ENCODE measurements around the gene ZNF764.

The ZNF764 gene

GRCh38 chr16:30535777-30536190 is 22.4 kb downstream of the ZNF764 start:
- in situ Hi-C loops (cut with HindIII; ENCODE audit: low pct_unique_long_range_greater_than_20kb, low sequenced_read_pairs), result no loop called here
- peak; percentile 43 to 81 for DNase-seq (ENCODE audit: low read depth in 1 of 2, low spot score in 1 of 2)
- no peak for TF ChIP-seq JUND (IDR thresholded peaks at IDR 0.05; ENCODE audit: low read depth)

GRCh38 chr16:30535106-30535776 is 22.9 kb downstream of the ZNF764 start:
- DNase-seq (ENCODE audit: low read depth in 1 of 2, low spot score in 1 of 2), result no peak
- in situ Hi-C loops (cut with HindIII; ENCODE audit: low pct_unique_long_range_greater_than_20kb, low sequenced_read_pairs), result no loop called here
- no peak for TF ChIP-seq JUND (IDR thresholded peaks at IDR 0.05; ENCODE audit: low read depth)

DNA sequence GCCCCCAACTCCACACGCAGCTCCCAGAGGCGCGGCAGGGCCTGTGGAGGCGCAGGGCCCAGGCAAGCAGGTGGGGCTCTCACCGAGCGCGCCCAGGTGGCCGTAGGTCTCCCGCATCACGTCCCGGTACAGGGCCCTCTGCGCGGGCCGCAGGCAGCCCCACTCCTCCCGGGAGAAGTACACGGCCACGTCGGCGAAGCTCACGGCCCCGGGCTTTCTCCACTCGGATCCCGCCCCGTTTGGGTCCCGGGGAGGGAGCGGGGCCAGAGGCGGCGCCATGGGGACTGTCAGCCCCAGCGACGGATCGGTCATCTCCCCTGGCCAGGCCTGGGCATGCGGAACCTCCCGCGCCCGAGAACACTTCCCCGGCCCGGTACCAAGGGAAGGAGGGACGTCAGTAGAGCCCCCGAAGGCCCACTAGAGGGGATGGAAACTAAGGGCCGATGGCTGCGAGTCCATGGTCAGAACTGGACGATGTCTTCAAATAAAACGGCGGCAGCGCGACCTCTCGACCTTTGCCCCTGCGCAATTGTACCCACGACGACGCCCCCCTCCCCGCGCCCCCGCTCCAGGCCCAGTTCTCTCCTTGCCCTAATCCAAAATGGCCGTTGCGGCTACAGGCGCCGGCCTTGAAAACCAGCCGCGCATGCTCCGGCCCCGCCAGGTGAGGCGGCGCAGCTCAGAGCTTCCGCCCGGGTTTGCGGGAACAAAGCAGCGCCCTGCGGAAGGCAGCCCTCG is 23.6 kb downstream of the ZNF764 start, which contains the start of gene ZNF747:
ZNF747 (minus strand) TSS at position 491 of the 738 bp plus-strand sequence; CDS start at position 312, 179 bp downstream.
- in situ Hi-C loops (cut with HindIII; ENCODE audit: low pct_unique_long_range_greater_than_20kb, low sequenced_read_pairs), result no loop called here
- DNase-seq (ENCODE audit: low read depth in 1 of 2, low spot score in 1 of 2), result peak; percentile 87 to 90
- no peak for TF ChIP-seq JUND (IDR thresholded peaks at IDR 0.05; ENCODE audit: low read depth)

GRCh38 chr16:30533748-30534367 is 24.3 kb downstream of the ZNF764 start:
- in situ Hi-C loops (cut with HindIII; ENCODE audit: low pct_unique_long_range_greater_than_20kb, low sequenced_read_pairs), result no loop called here
- no peak for TF ChIP-seq JUND (IDR thresholded peaks at IDR 0.05; ENCODE audit: low read depth)
- no peak for DNase-seq (ENCODE audit: low read depth in 1 of 2, low spot score in 1 of 2)

DNA sequence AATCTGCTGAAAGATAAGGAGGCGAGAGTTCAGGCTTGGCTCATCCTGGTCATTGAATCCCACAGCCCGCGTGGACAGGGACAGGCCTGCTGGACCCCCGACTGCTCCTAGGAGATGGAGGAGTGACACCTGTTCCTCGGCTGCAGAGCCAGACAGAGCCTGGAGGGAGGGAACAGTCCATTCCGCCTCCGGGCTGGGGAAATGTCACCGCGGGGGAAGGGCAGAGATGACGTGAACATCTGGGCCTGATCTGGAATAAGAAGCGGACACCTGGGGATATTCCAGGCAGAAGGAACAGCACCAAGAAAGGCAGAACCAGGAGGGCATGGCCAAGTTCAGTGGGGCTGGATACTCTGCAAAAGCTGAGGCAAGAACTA is 25.0 kb downstream of the ZNF764 start:
- TF ChIP-seq JUND (IDR thresholded peaks at IDR 0.05; ENCODE audit: low read depth), result no peak
- DNase-seq (ENCODE audit: low read depth in 1 of 2, low spot score in 1 of 2), result no peak
- in situ Hi-C loops (cut with HindIII; ENCODE audit: low pct_unique_long_range_greater_than_20kb, low sequenced_read_pairs), result no loop called here

- in situ Hi-C loops (cut with HindIII; ENCODE audit: low pct_unique_long_range_greater_than_20kb, low sequenced_read_pairs), result no loop called here
- DNase-seq (ENCODE audit: low read depth in 1 of 2, low spot score in 1 of 2), result no peak
- no peak for TF ChIP-seq JUND (IDR thresholded peaks at IDR 0.05; ENCODE audit: low read depth)
Observed at GRCh38 chr16:30532285-30533145, 25.7 kb downstream of the ZNF764 start.

DNA sequence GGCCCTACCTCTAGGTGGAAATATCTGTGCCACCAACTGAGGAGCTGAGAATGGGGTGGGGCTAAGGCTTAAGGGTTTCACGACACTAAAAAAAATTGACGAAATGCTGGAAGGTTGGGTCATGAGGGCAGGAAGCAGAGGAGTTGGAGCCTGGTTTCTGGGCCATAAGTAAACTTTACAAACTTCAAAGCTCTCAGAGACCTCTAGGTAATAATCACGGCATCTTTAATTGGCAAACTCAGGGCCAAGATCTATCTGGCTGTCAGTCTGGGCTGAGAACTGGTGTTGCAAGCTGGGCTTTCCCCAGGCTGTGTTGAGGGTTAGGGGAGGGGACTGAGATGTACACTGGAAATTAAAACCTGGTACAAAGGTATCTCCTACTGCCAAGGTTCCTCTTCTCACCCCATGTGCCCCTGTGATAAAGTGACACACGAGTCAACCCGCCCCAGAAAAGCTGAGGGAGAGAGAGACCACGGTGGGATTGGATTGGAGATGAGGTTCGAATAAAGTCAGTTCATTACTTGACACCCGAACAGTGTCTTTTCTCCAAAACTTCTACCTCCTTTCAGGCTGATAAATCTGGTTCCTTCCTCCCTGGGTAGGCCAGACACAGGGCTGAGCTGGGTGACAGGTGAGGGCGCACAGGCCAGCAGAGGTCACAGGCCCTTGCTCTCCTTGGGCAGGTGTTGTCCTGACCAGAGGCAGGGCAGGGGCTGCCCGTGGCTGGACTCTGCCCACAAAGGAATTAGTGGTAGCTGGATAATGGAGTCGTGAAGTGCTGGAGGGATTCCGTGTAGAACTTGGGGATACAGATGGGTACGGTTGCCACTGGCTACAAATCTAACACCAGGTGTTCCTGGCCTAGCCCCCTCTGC is 27.8 kb downstream of the ZNF764 start:
- TF ChIP-seq JUND (IDR thresholded peaks at IDR 0.05; ENCODE audit: low read depth), result no peak
- DNase-seq (ENCODE audit: low read depth in 1 of 2, low spot score in 1 of 2), result peak in 1 of 2 experiments; percentile 54
- in situ Hi-C loops (cut with HindIII; ENCODE audit: low pct_unique_long_range_greater_than_20kb, low sequenced_read_pairs), result no loop called here

- no peak for TF ChIP-seq JUND (IDR thresholded peaks at IDR 0.05; ENCODE audit: low read depth)
- in situ Hi-C loops (cut with HindIII; ENCODE audit: low pct_unique_long_range_greater_than_20kb, low sequenced_read_pairs), result no loop called here
Observed at GRCh38 chr16:30528799-30529457, 29.2 kb downstream of the ZNF764 start.

DNA sequence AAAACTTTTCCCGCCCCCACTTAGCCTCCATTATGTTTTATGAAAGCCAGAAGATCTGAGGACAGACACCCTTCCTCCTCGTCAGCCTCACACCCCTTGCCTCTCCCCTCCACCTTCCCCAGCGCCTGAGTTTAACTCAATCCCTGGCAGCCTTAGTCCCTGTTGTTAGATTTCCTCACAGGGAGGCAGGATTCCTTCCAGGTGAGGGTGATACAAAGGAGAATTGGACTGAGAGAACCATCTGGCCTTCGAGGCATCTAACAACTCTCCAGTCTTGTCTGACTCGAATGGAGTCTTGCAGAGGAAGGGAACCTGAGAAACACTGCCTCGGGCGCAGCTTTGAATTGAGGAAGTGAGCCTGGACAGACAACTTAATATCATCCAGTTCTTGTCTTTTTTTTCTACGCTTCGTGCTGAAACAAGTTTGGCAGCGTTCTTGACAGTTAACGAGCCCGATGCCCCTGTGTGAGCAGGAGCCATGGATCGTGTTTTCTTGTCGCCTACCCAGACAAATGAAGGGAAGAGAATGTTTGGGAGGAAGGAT is 30.5 kb downstream of the ZNF764 start:
- peak; percentile 43 to 97 for DNase-seq (ENCODE audit: low read depth in 1 of 2, low spot score in 1 of 2)
- in situ Hi-C loops (cut with HindIII; ENCODE audit: low pct_unique_long_range_greater_than_20kb, low sequenced_read_pairs), result no loop called here
- TF ChIP-seq JUND (IDR thresholded peaks at IDR 0.05; ENCODE audit: low read depth), result no peak

More at GRCh38 chr16:30528799-30529457, 29.2 kb downstream of the ZNF764 start:
- DNase-seq (ENCODE audit: low read depth in 1 of 2, low spot score in 1 of 2), result no peak

DNA sequence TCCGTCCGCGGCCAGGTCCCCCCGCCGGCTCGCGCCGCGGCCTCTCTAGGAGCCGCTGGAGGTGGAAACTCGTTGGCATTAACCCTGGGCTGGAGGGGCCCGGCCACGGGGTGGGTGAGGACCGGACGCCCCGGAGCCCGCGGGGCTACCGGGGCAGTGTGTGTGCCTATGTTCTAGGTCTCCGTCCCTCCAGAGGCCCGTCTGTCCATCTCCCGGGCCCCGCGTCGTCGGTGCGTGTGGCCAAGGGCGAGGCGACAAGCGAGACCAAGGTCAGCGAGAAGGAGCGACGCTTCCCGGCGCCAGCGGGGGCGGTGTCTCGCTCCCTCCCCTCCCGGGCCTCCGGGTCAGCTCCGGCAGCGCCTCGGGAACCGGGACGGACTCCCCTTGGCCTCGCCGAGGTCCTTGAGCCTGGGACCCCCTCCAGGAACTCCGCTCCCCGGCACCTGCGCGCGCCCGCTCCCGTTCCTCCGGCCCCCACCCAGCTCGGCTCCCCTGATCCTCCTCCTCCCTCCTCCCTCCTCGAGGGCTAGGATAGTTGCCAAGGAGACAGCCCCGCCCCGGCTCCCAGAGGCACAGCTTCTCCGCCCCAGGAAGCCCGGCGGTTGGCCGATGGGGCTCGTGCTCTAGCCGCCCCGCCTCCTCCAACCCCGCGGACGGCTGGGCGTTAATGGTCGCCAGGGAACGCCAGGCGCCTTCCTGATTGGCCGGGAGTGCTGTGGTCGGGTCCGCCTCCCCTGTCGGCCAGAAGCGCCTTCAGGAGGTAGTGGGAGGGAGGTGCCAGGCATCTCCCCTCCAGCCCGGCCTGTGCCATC is 31.1 kb downstream of the ZNF764 start:
- TF ChIP-seq JUND (IDR thresholded peaks at IDR 0.05; ENCODE audit: low read depth), result no peak
- in situ Hi-C loops (cut with HindIII; ENCODE audit: low pct_unique_long_range_greater_than_20kb, low sequenced_read_pairs), result no loop called here

More for the DNA sequence above, 31.1 kb downstream of the ZNF764 start:
- DNase-seq (ENCODE audit: low read depth in 1 of 2, low spot score in 1 of 2), result peak; percentile 97 to 99
